ENCODE measurements around the gene CMTR1.

GRCh38 chr6:37486121-37486839 is 53.3 kb downstream of the CMTR1 start:
- TF ChIP-seq CTCF (IDR thresholded peaks at IDR 0.05), result no peak
- no peak for TF ChIP-seq EP300 (IDR thresholded peaks at IDR 0.05)
- TF ChIP-seq POLR2A (IDR thresholded peaks at IDR 0.05), result no peak

Data from ovary (tissue), 3 donors.